Measurements from ENCODE around the gene KLHDC8A.

- TF ChIP-seq CTCF (IDR thresholded peaks at IDR 0.05): no peak
- TF ChIP-seq POLR2A (IDR thresholded peaks at IDR 0.05): no peak
- TF ChIP-seq EP300 (IDR thresholded peaks at IDR 0.05): no peak
Measured at GRCh38 chr1:205358579-205358978, 1.9 kb upstream of the KLHDC8A start.

Data from tibial nerve (tissue), 4 donors.